ENCODE results near the gene C19orf53.

DNA sequence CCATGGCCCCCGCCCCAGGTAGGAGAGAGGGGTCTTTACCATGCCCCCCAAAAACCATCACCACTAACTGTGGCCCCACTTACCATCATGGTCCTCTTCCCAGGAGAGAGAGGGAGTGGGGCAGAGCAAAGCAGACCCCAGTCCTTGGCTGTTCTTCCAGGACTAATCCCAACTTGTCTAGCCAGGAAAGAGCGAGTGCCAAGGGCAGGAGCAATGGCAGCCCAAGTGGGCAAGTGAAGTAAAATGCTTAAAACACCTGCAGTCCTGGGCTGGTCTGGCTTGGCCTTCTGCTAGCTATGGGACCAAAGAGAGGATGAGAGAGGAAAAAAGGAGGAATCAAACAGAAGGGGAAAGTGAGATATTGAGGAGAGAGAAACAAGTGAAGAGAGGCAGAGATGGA is 38.9 kb downstream of the C19orf53 start:
- TF ChIP-seq, protein P1, sequence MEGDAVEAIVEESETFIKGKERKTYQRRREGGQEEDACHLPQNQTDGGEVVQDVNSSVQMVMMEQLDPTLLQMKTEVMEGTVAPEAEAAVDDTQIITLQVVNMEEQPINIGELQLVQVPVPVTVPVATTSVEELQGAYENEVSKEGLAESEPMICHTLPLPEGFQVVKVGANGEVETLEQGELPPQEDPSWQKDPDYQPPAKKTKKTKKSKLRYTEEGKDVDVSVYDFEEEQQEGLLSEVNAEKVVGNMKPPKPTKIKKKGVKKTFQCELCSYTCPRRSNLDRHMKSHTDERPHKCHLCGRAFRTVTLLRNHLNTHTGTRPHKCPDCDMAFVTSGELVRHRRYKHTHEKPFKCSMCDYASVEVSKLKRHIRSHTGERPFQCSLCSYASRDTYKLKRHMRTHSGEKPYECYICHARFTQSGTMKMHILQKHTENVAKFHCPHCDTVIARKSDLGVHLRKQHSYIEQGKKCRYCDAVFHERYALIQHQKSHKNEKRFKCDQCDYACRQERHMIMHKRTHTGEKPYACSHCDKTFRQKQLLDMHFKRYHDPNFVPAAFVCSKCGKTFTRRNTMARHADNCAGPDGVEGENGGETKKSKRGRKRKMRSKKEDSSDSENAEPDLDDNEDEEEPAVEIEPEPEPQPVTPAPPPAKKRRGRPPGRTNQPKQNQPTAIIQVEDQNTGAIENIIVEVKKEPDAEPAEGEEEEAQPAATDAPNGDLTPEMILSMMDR (IDR thresholded peaks at IDR 0.05), result no peak
- TF ChIP-seq POLR2A (IDR thresholded peaks at IDR 0.05), result no peak
